NCI-H2196 treated with DMSO at 0.1 percent for 48 hours (cell line): ENCODE measurements around the gene CAPN2.
"Not testable (repeated sequence)": the region's sequence is repeated elsewhere in the genome, so short reads cannot be mapped to it uniquely, and the experiment has no call there.

Experiments
- DNase-seq: peaks from one replicate; lab custom pipeline; 2025; ENCODE audit not compliant: unreplicated experiment; lab: John Stamatoyannopoulos, UW

CAPN2 gene

DNA sequence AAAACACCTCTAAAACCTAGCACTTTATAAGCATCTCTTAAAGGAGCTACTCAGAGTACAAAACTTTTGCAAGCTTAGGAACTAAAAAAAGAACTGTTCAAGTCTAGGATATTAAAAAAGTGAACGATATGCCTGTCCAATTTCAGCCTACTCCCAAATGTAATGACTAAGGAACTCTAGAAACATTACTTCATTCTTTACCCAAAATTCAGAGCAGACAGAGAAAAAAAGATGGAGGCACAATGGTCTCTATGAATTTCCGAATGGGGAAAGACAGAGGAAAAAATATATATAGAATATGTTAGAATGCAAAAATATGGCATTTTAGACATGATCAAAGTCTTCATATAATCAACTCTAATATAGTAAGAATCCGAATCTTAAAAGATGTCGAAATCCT, 72.2 kb downstream of the CAPN2 start:
- DNase-seq: no peak

DNA sequence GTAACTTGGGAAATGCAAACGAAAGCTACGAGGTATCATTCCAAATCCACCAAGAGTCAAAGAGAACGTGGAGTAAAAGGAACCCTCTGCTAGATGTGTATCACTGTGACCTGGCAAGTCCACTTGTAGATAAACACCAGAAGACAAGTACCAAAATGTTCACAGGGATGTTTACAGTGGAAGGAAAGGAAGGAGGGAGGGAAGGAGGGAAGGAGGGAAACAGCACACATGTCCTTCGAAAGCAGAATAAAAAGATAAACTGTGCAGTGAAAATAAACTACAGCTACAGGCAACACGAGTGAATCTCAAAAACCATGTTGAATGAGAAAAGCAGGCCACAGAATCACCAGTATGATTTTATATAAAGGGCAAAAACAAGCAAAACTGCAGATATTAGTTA, 73.5 kb downstream of the CAPN2 start:
- no peak for DNase-seq

DNA sequence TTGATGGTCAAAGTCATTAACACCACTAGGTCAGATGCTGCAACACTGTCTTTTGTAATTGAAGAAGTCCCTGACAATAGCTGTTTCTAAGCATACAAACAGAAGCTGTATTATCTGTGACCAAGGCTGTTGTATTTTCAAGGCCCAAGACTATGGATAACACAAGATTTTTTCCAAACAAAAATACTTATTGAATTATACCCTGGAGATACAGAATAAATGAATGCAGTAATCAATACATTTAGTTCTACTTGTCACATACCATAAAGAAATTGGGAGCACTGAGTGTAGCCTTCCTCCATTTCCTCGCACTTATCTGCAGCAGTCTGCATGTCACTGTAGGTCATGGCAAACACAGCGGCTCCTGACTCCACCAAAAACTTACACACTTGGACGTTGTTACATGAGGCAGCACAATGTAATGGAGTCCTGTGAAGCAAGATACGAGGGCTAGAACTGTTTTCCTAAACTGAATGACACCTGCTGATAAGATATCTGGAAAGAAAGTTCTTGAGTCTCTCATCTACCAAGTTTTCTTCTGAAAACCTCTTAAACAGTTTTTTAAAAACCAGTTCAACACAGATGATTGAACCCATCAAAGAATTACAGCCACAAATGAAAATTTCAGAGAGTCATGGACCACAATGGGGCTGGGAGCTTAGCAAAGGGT, 76.5 kb downstream of the CAPN2 start:
- DNase-seq: no peak

DNA sequence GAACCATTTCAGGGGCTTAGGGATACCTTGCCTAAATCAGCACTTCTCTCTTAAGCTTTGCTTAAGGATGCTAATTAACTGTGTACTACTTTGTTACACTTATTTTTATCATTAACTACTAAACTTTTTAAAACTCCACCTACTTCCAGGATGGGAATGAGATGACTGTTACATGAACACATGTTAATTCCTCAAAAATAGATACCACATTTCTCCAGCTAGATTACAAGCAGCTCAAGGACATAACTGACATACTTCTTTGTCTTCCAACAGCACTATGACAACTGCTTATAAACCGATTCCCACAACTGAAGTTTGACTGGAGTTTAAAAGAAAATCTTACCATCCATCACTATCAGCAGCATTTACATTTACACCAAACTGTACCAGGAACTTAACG, 79.7 kb downstream of the CAPN2 start:
- DNase-seq: no peak

DNA sequence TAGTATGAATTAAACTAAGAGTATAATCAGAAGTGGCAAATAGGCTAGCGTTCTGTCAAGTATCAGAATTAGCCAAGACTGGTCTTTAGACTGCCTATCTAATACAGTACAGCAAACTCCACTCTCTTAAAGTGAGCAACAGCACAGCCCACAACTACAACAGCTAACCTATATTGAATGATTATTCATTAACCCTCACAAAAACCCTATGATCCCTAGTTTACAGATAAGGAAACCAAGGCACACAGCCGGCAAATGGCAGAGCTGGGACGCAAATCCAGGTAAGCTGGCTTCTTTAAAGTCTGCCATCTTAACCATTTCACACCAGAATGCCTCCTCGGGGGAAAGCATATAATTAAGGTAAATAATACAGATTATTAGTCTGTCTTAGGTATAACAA, 81.4 kb downstream of the CAPN2 start:
- no peak for DNase-seq

DNA sequence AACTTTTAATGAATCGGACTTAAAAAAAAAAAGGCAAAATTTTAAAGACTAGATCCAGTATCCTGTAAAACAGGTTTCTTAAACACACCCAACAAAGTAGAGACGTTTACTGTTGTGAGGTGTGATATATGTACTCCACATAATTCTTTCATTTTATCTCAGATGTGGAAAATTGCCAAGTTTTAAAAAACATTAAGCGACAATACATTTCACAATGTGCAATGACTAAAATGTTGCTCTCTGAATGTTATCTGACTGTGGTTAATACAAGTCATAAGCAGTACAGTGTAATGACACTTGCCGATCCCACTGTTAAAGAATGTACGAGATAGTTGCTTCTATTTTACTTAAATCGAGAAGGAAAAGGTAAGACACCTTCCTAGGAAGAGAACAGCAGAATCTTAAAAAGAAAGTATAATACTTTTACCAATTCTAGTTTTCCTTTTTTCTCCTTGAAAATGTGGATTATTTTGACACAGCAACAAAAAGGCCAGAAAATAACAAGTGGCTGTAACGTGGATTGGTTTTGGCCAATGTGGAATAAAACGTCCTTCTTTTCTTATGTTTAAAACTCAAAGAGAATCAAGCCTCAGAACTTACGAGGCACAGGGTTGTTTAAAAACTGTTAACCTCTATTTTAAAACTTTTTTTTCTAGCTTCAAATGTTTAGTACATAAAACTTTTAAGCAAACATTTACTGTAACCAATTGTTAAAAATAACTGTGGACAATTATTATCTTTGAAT, 82.0 kb downstream of the CAPN2 start:
- DNase-seq: no peak

DNA sequence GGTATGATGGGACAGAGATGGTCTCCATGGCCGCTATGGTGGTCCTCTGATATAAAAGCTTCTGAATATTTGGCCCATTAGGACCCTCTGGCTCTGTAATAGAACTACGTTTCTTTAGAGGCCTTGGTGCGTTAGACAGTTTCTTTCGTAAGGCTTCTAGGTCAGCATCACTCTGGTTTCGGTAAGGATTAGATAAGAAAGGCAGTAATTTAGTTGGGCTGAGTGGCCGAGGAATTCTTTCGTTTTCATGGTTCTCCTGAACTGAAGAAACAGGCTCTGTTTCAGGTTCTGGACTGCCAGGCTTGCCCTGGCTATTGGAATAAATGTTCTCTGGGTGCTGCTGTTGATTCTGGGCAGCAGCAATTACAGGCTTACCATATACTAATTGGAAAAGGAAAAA, 83.9 kb downstream of the CAPN2 start:
- no peak for DNase-seq

DNA sequence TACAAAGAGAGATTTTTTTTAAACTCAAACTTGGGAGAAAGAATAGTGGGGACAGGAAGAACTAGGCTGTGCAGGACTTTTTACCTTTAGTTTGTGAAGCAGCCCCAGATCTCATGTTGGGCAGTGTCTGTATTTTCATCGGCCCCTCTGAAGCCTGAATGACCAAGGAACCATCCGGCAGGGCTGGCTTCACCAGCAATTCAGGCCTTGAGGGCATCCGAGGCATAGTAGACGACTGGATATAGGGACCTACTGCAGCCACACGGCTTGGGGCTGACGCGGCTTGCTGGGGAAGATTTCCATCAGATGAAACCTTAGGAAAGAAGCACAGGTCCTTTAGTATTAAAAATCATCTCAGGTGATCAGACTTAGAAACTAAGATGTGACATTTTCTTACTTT, 89.7 kb downstream of the CAPN2 start:
- no peak for DNase-seq

DNA sequence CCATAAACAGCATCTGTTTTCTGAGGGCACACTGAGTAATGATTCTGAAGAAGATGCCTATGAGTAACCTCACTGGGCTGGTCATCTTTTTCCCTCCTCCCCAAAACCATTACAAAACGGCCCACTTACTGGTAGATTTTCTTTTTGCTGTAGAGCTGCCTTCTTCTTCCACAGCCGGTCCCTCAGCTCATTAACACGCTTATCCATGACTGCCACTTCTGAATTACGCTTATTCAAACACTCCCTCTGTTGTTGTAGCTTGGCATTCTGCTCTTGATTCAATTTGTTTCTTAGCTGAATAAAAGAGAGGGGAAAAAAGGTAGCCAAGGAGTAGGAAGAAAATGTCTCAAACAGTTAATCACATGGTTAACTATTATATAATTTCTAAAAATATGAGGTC, 90.3 kb downstream of the CAPN2 start:
- no peak for DNase-seq

DNA sequence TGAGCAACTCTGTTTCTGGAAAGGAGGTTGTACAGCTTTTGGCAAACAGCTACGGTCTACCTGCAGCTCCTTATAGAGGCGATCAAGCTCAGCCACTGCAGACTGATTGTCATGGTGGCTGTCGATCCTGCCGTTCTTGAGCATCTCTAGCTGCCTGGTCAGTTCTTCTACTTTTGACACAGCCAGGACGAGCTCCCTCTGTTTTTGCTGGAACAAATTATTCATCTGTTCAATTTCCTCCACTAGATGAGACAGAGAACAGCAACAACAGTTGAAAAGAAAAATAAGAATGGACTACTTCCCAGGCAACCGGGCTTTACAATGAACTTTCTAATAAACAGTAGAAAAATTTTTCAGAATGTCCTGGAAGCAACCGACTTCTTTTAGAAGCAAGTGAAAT, 90.9 kb downstream of the CAPN2 start:
- DNase-seq: no peak

DNA sequence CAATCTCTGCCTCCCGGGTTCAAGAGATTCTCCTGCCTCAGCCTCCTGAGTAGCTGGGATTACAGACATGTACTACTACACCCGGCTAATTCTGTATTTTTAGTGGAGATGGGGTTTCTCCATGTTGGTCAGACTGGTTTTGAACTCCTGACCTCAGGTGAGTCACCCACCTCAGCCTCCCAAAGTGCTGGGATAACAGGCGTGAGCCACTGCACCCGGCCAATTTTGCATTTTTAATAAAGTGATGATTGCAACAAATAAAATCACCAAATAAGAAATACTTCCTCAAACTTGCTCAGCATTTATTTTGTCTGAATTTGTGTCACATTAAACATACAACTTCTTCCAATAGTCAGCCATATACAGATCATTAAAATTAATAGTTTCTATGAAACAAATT, 97.6 kb downstream of the CAPN2 start:
- not testable (repeated sequence) for DNase-seq

DNA sequence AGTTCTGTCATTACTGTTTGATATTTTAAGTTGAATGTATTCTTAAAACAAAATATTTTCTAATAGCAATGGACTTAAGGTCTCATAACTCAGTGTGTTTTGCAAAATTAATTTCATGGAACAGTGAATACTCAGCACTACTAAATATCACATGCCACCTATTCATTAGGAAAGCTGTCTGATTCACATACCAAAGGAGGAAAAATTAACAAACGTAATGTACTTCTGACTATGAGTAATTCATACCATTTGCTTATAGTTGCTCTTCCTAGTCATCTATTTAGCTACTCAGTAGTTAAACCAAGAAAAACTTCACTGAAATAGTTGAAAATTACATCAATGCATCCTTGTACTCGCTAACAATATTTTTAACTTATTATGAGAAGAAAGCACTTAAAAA, 98.2 kb downstream of the CAPN2 start:
- DNase-seq: no peak

DNA sequence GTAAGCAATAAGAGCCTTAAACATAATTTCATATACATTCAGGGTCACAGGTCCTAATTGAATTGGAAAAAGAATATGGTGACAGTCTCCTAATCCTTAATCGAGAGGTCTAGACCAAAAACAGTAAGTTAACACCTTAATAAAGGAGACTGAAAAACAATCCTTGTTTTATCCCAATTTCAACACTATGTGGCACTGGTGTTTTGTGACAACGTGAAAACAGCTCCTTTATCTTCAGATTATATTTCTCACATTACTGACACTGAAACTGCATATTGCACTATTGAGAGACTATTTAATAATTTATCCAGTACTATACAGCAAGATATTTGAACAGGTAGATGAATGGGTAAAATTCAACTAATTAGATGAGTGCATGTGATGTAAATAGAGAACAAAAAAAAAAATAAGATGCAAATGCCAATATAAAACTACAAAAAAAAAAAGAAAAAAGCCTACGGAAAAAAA, 99.3 kb downstream of the CAPN2 start:
- peak; percentile 19 for DNase-seq

DNA sequence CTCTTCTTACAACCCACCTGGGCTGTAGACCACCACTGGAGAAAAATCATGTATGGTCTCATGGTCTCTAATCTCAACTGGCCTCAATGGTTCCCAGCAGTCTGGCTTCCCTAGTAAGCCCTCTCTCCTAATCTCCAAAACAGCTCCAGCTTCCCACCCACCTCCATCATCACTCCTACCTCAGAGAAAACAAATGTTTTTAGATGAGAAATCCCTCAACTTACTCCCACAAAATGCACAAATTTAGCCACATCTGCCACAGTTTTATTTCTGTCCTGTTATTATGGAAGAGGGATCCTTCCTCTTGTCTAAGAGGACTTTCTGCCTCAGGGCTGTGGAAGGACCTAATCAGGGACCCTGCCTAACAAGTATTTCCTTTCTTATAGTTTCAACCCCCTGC, 101.3 kb downstream of the CAPN2 start:
- DNase-seq: no peak

DNA sequence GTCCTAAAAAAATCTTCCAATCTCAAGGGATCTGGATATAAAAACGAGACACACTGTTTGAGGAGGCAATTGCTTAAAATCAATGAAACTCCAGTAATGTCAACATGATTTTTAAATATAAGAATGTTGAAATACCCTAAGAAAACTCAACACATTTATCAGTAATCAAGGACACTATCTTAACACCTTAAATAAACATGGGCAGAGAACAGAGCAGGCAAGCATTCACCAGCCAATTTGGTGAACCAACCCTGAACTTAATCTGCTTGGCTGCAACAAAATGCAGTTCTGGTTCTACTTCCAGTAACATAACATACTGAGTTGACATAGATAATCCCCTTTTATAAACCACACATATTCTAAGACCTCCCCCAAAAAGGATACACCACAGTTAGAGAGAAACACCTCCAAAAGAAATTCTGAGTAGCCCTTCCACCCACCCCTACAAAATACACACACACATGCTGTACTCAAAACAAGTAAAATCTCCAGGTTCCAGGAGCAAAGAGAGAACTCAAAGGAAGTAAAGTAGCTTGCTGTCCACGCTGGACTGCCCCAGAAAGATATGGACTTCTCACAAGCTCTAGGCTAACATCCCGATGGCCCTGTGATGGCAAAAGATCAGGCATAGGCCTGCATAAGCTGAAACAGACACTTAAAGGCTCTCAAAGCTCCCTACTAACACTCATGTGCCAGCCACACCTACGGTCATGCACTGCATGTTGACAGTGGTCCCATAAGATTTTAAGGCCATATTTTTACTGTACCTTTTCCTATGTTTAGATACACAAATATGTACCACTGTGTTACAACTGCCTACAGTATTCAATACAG, 102.9 kb downstream of the CAPN2 start:
- DNase-seq: no peak

DNA sequence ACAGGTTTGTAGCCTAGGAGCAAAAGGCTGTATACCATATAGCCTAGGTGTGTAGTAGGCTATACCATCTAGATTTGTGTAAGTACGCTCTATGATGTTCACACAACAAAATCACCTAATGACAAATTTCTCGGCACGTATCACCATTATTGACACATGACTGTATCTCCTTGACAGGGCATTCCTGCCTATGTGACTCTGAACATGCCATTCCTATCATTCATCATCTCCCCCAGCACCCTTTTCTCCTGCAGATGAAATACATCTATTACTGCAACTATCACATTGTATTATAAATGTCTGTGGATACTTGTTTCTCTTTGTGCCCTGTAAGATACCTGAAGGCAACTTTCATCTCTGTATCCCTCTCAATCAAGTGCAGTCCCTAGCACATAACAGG, 103.5 kb downstream of the CAPN2 start:
- no peak for DNase-seq

DNA sequence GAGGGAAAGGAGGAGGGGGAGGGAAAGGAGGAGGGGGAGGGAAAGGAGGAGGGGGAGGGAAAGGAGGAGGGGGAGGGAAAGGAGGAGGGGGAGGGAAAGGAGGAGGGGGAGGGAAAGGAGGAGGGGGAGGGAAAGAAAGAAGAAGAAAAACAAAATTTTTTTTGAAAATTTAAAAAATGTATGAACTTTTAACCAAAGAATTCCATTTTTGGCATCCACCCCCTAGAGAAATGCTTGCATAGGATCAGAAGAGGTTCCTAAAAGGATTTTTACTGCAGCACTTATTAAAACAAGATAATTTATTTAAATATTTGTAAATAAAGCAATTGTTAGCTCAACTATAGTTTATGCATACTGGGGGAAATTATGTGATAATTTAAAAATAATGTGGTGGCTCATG, 104.9 kb downstream of the CAPN2 start:
- not testable (repeated sequence) for DNase-seq

DNA sequence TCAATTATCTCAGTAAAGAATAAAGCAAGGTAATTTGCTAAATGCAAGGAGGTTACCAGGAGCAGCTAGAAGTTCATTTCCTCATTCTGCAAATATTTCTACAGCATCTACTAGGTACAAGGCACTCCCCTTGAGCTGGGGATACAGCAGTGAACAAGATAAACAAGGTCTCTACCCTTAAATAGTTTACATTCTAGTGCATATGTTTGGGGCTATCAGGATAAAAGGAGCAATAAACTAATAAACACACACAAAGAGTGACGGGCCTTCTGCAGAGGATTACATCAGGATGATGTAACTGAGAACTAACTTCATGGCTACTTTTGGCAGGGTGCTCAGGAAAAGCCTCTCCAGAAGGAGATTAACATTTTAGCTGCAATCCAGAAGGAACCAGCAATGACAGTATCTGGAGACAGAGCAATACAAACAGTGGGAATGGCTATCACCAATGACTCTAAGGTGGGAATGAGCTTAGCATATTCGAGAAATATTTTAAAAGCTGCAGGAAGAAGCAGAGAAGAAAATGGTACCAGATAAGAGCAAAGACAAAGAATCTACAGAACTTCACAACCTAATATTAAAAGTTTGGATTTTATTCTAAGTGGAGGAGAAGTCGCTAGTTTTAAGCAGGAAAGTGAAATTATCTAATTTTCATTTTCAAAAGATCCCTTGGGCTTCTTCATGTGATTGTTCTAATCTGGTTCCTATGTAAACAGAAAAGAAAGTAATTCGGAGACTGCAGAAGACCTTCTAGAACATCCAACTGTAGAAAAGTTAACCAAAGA, 107.6 kb downstream of the CAPN2 start:
- DNase-seq: no peak

DNA sequence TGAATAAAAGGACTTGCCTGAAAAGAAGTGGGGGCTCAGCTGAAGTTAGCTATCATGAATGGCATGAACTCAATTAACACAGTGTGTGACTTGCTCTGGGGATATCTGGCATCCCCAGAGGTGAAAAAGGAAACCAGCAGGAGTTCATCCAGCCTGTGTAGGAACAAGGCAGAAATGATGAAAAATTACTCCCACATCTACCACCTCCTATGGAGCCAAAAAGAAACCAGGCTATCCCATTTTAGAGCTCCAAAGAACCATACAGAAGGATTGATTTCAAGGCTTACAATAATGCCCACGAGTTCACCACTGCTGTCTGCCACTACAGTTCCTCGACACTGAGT, 108.1 kb downstream of the CAPN2 start:
- no peak for DNase-seq

DNA sequence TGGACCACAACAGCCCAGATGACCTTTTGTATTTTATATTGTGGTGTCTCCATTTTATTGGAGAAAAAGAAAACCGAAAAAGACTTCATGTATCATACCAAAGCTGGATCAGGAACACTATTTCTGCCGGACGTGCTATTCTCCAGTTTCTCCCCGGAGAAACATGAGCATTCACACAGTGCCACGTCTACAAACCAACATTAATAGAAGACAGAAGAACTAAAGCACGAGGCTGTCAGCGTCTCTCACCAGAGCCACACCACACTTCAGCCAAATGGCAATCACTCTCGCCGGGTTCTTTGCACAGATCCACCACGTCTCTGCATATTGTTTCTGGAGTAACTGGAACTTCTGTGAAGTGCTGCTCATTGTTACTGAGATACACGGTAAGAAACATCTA, 108.6 kb downstream of the CAPN2 start:
- DNase-seq: no peak

DNA sequence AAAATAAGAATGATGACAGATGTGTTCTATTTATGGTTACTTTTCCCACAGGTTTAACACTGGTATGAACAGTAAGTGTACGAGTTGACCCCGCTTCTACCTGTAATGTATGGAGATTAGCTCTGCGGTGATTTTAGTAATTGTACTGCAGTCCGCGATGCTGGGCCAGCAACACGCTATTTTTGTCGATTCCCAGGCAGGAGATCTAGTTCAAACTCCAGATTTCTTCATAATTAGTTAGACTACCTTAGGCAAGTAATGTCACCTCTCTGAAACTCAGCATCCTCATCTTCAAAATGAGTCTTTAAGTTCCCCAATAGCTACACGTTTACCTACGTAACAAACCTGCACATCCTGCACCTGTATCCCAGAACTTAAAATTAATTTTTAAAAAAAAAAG, 111.9 kb downstream of the CAPN2 start:
- no peak for DNase-seq
